ENCODE measurements around the gene SIX6. TPM values are rescaled to one million over a fixed set of nuclear protein-coding genes. Genes with fewer than 3 reads are reported as not detected.

The SIX6 gene
- total RNA-seq, 1 experiment from 2014 or later, result not detected

DNA sequence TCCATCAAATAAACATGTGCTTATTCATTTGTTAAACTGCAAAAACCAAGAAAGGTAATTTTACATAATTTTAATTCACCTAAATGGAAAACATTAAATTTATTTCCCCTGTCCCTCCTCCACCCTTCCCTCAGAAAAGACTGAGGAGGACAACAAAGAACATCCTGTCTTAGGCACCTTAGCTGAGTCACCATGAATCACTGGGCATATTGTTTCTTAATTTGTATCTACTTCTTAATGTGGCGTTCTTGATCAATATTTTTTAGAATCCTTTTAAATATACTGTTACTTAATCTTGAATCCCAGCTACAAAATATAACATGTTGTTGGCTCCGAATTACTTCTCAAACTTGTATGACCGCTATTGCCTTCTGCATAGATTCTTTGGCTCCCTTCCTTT lies 23.5 kb downstream of the SIX6 start:
- no peak for DNase-seq
- Histone ChIP-seq H4K5ac (ENCODE audit: insufficient read length, low read depth, low read length) (no peak overlapping the region), H3K4me2 (ENCODE audit: insufficient read depth, insufficient read length, low read length) (no peak overlapping the region), H3T11ph (ENCODE audit: low read length) (no peak overlapping the region), H3K14ac (ENCODE audit: insufficient read depth, low read length) (no peak overlapping the region), H3K27me3 (ENCODE audit: insufficient read depth, low read length) (no peaks in the 10 kb centered on the region), H3K4me1 (ENCODE audit: insufficient read depth, low read length) (no peaks in the 10 kb centered on the region), H3K4ac (ENCODE audit: low read depth, low read length) (no peak overlapping the region), H4K8ac (replicated peaks; ENCODE audit: insufficient read length, low read depth, low read length) (no peak overlapping the region), H3K9me3 (ENCODE audit: control insufficient read depth, low read depth, low read length) (no peaks in the 10 kb centered on the region), H2AFZ (ENCODE audit: low read length) (no peak overlapping the region), H3K23me2 (ENCODE audit: insufficient read length, low read depth, low read length, poor library complexity, severe bottlenecking) (no peaks in the 10 kb centered on the region), H2BK20ac (ENCODE audit: low read depth, low read length, poor library complexity, severe bottlenecking) (no peak overlapping the region), H2BK15ac (ENCODE audit: low read depth, low read length) (no peak overlapping the region), H3K9ac (ENCODE audit: extremely low read depth, insufficient read length, low read length) (no peak overlapping the region), H2BK12ac (ENCODE audit: insufficient read length, low read depth, low read length) (no peak overlapping the region), H4K20me1 (ENCODE audit: control insufficient read depth, insufficient read depth, insufficient read length) (no peaks in the 10 kb centered on the region), H3K56ac (ENCODE audit: insufficient read length, low read depth, low read length) (no peak overlapping the region), H3K79me1 (ENCODE audit: insufficient read depth, low read depth, low read length, poor library complexity, severe bottlenecking) (no peaks in the 10 kb centered on the region), H2BK120ac (ENCODE audit: low read depth, low read length, poor library complexity, severe bottlenecking) (no peak overlapping the region), H3K79me2 (ENCODE audit: insufficient read depth, low read length) (no peaks in the 10 kb centered on the region), H2BK5ac (ENCODE audit: insufficient read length, low read length) (no peak overlapping the region), H4K91ac (ENCODE audit: insufficient read length, low read depth, low read length) (no peak overlapping the region), H2AK5ac (ENCODE audit: insufficient read length, low read length) (no peak overlapping the region), H3K18ac (ENCODE audit: insufficient read length, low read depth, low read length) (no peak overlapping the region), H3K23ac (ENCODE audit: insufficient read length, low read depth, low read length) (no peak overlapping the region), H3K27ac (ENCODE audit: insufficient read length, low read depth, low read length) (no peak overlapping the region)
- Mint-ChIP-seq H3K36me3 (ENCODE audit: insufficient read depth in 1 of 3, low read depth in 3 of 3) (no peaks in the 10 kb centered on the region; a peak in 1 of 7 replicates), H3K9me3 (no peaks in the 10 kb centered on the region), H3K27ac (no peak overlapping the region), H3K27me3 (ENCODE audit: low read depth) (no peaks in the 10 kb centered on the region; the same call in 1 of the 2 replicates), H3K4me1 (peaks cover 0 to 5% of the 10 kb centered on the region in 2 experiments; a peak in 2 of 4 replicates), H3K4me3 (no peak overlapping the region)
- TF ChIP-seq CTCF (conservative IDR thresholded peaks at IDR 0.05), result no peak
- no CpG with 5 or more reads among the region's 3 CpGs for WGBS (ENCODE audit: extremely low coverage, insufficient read length, low lambda C conversion rate)
